Activated CD4-positive, alpha-beta T cell treated with anti-CD3 and anti-CD28 coated beads, Interleukin-2, Interleukin-6, amounts not matched to agents 100 ng/mL and 50 ng/mL, durations not matched to agents 16 hours and 8 hours (primary cell): ENCODE data around the gene GLI3.

Experiments
- DNase-seq: peaks from one replicate; pipeline ENCODE4 v3.0.0-alpha.2; 2020

GLI3 gene

DNA sequence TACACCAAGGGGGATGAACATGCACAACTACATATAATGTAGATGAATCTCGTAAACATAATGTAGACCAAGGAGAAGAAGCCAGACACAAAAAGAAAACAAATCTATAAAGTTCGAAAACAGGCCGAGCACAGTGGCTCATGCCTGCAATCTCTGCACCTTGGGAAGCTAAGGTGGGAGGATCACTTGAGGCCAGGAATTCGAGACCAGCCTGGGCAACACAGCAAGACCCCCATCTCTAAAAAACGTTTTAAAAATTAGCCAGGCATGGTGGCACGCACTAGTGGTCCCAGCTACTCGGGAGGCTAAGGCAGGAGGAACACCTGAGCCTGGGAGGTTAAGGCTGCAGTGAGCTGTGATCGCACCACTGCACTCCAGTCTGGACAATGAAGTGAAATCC is 68.5 kb downstream of the GLI3 start:
- no peak for DNase-seq

DNA sequence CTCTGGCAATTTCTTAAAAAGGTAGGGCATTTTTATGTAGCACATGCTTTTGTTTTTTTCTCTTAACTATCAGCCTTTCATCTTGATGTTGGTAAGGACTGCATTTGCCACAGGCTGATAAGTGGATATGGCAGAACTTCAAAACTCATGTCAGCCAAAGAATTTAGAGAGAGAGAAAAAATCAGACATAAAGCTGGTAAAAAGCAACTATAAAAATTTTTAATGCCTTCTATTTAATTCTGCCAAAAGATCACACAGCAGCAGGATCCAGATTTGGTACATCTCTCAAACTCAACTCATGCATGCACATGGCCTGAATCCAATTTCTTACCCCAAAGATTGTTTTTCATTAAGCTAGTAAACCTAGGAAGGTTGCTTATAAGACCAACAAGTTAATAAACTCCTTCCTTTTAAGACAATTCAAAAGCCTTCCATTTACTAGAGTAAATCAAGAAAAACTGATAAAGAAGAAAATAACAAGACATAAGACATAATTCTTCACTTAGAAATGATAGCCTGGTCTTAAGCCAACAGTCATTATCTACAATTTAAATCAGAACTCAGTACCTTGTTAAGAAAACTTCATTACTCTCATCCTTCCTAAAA is 69.3 kb downstream of the GLI3 start:
- DNase-seq, result no peak

DNA sequence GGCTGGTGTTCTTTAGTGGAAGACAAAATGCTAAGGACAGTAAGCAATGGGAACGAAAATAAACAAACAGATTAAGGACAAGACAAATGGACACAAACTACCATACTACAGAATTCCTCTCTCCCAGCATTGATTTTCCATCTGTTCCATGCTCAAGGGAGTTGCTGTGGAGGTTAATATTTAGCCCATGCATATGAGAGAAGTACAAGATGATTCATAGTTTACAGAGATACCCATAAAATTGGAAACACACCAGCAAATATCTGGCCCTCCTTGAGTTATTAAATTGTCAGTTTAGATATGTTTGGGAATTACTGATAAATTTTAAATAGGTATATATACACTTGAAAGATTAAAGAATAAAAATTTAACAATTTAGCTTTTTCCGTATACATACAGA is 69.8 kb downstream of the GLI3 start:
- DNase-seq, result no peak

DNA sequence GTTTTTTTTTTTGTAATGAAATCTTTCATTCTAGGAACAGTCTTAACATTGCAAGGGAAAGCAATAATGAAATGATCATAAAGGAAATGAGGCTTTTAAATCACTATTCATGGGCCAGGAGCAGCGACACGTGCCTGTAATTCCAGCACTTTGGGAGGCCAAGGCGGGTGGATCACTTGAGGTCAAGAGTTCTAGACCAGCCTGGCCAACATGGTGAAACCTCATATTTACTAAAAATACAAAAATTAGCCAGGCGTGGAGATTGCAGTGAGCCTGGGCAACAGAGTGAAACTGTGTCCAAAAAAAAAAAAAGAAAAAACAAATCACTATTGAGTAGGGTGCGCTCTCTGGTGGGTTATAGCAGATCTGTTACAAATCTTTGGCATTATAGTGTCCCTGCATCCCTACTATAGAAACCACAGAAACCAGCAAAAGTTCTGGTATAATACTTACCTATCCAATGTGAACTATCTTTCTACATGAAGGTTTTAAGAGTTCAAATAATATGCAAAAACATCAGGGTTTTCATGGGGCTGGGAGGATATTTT is 72.1 kb downstream of the GLI3 start:
- no peak for DNase-seq

DNA sequence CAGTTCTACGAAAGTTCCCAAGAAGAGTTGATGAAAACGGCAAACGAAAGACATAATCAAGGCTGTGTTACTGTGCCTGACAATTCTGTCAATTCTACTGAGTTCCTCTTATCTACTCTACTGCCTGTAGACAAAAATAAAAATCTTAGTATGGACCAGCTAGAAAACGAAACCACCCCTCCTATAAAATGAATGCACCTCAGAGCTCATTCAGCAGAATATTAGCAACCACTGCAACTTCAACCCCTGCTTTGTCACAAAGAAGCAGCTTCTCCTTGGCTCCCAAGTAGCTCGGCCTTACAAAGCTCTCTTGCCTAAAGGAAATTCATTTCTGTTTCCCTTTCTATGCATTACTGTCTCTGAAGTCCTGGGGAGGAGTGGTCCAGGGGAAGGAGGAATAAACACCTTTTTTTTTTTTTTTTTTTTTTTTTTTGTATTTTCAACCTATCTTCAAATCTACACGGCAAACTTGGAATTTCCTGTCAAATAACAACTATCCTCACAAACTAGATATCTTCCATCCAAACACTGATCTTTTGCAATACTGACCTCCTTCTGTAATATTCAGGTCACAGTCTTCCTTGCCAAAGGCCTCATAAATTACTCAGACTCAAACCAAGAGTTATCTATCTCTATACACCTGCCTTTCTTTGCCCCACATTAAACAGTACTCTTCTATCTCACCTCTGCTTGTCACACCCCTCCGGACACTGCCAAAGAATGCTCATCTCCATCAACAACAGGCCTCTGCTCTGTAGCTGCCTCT is 74.3 kb downstream of the GLI3 start:
- DNase-seq, result no peak

DNA sequence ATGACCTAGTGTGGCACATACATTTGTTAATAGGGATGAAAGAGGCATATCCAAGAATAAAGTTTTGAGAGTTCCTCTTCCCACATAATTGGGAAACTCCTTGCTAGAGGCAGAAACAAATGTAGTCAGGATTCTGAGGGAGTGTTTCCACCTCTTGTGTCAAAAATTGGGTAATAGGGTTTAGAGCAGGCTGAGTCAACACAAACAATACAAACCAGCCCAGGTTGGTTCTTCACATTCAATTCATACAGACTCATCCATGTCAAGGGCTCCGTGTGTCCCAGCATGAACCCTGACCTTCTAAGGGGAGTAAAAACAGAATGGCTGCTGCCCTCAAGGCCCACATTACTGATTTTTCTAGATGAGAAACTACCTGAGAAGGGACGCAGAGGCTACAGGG is 75.3 kb downstream of the GLI3 start:
- DNase-seq, result no peak

DNA sequence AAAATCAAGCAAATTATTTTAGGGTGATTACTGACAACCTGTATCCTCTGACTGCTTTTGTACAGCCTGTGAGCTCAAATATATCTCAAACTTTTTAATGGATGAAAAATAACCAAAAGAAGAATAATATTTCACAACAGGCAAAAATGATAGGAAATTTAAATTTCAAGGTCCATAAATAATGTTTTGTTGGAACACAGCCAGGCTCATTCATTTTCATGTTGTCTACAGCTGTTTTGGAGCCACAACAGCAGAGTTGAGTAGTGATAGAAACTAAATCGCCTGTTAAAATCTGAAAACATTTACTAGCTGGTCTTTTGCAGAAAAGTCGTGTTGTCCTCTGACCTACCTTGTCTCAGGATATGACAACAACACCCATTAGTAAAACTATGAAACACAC is 75.9 kb downstream of the GLI3 start:
- DNase-seq, result no peak

DNA sequence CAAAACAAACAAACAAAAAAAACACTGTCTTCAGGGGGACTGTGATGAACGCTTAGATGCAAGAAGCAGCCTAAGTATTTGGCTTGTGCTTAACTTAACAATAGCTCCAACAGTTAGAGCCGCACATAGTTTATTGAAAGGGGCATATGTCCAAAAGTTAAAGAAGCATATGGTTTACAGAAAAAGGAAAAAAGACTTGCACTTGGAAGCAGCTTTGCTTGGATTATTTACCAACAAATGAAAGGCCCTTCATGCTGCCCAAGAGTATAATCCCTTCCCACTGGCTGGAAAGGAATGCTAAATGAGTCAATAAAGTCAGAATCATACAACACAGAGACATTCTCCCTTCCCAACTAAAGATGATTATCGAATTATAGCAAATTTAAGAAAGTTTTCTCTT is 77.9 kb downstream of the GLI3 start:
- DNase-seq, result no peak

DNA sequence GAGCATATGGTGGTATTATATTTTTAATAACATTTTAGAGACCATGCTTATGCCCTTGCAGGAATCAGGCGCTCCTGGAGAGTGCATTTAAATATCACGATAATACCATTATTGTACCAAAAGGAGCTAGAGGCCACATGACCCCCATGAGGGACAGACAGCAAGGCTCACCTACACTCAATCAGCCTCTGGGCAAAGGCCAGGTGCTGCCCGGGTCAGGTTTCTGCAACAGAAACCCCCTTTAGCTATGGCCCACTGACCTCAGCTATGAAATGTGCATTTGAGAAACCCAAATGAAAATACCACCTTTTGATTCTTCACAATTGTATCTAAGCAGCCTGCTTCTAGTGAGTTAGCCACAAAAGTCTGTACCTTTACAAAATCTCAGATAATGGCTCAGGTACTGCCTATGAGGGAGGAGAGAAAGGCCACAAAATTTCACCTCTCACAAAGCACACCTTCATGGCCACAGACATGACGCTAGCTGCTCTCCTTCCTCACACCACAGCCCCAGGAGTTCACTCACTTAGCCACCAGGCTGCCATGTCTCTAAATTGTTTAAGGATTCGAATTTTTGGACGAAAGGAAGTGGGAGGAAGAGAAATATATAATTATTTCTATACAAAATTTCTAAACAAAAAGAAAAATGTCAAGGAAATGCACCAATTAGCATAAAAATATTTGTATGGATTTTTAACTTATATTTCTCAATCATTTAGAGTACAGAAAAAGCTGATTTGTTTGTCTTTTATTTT is 79.9 kb downstream of the GLI3 start:
- DNase-seq, result no peak

DNA sequence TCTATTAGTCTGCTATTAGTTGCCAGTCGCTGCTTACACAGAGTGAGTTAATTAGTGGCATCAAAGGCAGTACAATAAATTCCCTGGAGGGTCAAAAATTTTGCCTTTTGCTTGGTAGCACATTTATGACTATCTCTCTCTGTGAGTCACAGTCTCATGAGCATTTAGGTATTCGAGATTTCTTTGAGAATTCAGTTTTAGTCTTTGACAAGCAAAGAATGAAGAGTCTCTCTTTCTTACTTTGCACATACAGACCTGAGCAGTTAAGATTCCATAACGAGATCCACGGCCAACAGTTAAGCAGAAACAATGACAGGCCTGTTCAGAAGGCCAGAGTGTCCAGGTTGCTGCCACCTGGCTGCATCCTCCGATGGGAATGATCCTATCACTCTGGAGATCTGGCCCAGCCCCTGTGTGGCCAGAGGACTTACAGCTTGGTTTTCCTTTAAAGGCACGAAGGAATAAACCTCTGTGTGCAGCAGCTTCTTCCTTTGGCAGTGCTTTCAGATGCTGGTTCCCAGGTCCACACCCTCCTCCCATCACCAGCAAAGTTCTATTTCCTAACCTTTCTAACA is 80.6 kb downstream of the GLI3 start:
- no peak for DNase-seq

DNA sequence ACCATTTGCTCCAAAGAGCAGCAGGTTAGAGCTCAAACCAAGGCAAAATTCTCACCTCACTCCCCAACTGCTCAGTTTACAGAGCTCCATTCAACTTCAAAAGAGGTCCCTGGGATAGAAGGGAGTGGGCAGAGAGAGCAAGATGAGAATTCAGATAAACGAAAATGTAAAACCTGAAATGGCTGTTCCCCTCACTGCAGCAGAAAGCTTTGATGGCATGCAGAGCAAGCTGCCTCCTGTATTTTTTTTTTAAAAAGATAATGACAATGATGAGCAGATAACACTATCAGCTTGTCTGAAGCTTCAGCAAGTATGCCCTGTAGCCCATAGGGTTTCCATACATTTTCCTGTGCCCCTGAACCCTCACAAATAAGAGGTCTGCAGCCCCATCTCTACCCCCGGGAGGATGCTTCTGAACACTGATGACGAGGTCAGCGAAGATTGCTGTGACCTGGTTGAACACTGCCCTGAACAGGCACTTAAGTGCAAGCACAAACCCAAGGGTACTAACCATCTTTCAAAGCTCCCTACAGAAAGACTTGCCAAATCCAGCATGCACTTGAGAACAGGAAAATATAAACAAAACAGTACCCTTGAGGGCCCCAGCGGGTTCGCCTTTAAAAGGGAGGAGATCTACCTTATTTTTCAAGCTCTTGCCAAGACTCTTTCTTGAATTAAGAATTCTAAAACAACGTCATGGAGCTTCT is 81.3 kb downstream of the GLI3 start:
- DNase-seq, result no peak

DNA sequence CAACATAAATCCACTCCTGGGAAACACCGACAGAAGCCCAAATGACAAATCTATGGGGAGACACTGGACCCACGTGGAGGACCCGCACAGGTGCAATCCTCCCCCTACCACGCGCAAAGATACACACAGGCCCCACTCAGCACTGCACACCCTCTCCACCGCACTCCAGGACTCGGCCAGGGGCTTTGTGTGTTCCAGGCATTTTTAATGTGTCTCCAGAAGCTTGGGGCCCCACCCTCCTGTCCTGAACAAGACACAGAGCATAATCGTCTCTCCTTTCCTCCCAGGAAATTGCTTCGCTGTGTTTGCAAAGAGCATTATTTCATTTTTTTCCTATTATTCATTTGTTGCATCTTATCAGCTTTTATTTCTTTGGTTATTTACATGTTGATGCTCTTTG is 82.8 kb downstream of the GLI3 start:
- no peak for DNase-seq

DNA sequence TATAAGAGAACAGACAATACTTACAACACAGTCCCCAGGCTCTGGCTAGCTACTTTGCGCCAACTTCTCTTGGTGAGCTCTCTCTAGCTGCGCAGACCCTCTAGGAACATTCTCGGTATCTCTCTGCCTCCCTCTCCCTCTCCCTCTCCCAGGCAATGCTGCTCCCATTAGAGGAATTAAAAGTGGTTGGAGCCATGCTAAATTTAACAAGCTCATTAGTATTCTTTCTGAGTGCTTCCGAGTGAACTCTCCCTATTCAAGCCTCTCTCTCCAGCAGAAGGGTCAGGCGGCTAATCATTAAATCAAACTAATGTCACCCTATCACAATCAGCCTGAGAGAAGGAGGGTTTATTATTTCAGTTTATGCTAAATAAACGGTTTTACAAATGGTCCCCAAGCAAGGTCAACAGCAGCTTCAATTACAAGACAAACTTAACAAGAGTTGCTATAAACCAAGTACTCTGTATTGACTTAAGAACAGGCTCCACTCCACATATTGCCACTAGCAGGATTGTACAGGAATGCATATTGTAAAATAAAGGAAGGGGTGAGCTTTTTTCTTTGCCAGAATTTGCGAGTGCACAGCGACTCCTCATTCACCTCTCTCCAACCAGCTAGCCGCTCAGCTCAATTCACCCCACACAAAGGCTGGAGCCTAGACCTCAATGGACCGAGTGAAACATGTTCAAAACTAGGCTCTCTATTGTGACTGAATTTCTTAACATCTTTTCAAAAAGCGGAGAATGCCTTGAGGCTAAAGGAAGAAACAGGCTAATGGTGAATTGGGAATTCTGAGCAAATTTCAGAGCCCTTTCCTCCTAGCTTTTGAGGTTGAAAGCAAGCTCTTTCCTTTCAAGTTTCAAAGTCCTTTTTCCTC is 84.4 kb downstream of the GLI3 start:
- DNase-seq, result no peak

DNA sequence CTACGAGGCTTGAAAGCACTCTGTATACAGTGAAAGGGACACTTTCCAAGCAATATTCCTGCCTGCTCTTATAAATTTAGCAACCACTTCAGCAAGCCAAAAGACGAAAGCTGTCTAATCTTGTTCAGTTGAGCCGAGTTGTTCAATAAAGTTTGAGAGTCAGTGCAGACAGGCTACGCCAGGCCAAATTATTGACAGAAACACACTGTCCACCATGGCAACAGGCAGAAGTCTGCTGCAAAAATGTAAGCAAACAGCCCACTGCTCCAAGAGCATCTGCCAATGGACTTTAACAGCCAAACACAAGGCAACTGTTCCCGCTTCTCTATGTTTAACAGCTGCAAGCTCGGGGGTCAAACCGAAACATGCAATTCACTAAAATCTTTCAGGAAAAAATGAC is 85.7 kb downstream of the GLI3 start:
- DNase-seq, result no peak

DNA sequence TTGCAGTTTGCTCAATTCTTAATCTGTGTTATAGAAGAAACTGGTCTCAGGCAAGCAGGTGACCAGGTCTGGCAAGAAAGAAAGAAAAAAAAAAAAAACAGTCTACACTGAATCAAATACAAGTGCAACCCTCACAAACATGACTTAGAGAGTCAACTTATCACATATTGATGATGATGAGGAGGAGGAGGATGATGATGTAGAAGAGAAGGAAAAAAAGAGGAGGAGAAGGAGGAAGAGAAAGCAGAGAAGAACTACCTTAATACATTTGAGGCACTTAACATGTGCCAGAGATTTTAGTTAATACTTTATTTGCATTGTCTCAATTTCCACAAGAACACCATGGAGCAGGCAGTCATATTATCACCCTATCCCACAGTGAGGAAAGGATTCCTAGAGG is 91.5 kb downstream of the GLI3 start:
- no peak for DNase-seq

DNA sequence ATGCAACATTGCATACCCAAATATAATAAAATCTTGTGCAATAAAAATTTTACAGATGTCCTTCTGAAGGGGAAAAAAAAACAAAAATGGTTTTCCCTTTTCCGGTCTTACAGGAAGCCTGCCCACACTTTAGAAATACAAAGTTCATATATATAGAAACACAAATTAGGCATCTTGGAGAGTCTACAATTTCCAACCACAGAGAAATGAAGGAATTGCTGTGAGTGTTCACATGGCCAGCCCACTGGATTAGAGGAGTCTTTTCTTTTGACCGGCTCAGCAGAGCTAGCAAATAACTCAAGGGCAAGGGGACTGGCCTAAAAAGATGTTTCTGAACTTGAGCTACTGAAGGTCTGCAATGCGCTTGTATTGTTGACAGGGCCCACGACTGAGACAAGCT is 92.4 kb downstream of the GLI3 start:
- no peak for DNase-seq

DNA sequence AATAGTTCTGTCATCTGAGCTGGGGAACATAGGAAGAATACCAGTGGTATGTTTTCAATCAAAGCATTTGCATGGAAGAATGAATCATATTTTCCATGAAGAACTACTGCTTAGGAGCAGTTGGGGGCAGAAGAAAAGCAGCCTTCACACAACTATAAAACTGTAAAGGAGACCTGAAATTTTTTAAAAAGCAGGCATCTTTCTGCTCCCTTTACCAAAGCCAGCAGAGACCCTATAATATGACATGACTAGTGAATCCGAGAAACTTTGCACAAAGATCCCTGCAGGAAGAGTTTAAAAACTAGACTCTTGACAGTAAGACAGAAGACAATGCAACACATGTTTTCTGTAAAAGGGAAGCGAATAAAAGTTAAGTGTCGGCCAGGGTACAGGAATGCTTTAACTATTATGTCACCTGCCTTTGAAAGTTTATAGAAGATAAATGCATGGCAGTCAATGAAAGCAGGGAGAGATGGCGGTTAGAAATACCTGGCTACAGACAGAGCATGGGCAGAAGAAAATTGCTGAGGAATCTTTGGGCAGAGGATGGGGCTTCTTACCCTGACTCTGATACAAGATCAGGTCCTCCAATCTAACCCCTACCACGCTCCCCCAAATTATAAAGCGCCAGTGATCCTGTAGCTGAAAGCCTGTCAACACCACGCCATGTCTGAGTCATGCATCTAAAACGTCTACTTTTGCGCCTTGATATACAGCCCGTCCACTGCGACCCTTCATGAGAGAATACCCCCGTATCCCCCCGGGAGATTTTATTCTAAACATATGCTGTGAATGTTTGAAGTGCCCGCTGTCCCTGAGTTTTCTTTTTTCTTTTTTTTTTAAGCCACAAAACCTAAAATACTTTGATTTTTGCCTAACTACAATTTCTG is 93.1 kb downstream of the GLI3 start:
- no peak for DNase-seq

DNA sequence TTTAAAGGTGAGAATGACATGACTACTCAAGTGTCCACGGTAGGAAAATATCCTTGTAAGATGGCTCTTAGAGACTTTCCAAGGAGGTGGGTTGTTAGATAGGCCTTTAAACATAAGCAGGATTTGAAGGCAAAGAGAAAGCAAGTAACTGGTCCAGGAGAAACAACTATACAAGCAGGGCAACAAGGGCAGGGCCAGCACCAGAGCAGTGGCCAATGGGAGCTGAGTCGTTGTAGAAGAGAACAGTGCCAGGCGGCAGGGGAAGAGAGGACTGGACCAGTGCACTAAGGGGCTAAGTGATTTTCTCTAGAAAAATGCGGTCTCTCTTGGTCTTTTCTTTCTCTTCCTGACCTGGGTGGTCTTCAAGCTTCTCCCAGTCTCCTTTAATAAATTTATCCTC is 94.9 kb downstream of the GLI3 start:
- no peak for DNase-seq

DNA sequence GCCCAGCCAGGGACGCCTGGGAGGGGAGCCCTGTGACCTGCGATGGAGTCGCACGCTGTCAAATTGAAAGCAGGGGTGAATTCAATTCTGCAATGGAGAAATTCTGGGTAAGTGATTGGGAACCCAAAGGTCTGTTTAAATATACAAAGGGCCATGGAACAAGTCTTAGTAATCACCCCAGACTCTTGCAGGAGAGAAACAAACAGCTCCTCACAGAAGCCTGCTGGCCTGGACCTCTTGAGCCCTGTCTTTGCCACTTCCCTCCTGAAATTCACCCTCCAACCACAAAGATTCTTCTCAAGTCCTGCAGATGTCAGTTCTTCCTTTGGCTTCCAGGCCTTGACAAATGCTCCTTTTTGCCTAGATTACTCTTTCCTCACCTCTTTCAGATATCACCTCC is 97.3 kb downstream of the GLI3 start:
- no peak for DNase-seq

DNA sequence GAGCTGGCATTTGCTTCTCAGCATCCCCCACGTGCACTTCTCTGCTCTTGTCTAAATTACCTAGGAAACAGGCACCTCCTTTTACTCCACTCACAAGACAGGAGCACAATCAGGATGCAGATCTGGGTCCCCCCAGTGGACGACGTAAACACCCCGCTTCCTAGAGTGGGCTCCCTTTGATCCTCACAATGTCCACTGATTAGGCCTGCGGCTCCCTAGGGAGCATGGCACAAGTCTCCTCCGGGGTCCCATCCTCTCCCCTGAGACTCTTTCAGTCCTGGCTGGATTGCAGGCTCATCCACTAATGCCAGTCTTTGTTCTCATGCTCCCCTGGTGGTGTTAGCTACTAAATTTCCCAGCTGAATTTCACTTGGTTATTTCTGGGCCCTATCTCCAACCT is 98.3 kb downstream of the GLI3 start:
- no peak for DNase-seq

DNA sequence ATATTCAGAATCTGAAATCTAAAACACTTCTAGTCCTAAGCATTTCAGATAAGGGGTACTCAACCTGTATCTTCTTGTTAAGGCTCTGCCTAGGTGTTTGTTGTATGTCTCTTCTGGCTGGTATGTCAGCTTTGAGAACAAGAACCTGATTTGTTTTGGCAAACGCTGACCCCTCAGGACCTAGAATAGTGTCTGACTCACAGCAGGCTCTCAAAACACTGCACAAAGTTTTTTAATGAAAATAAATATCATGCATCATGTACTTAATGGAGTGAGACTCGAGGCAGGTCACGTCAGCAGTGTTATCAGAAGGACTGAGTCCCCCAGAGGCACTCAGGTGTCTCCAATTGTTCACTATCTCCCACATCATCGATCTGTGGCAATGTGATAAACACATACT is 99.1 kb downstream of the GLI3 start:
- no peak for DNase-seq
